K562 (cell line): ENCODE results near the gene PDLIM4. TPM values are rescaled to one million over a fixed set of nuclear protein-coding genes. Genes with fewer than 3 reads are reported as not detected.
A peak's percentile ranks its signal among the peaks of the same experiment; 100 is the strongest.

ENCODE experiments used
- BRD9 ChIP-seq: fragments of 450-650 bp; IDR thresholded peaks from 2 replicates; pipeline ENCODE4 v1.6.1; 2018; ENCODE audit warnings: low read depth; ENCODE audit not compliant: partially characterized antibody
- CHD1 ChIP-seq: fragments of 200-600 bp; sonication (generic); IDR thresholded peaks from one replicate; pipeline ENCODE4 v1.6.1; 2012; ENCODE audit warnings: mild to moderate bottlenecking, moderate library complexity, low read length, inconsistent platforms
- EGR1 ChIP-seq: fragments of 450-650 bp; conservative IDR thresholded peaks from 2 replicates; pipeline ENCODE4 v1.6.1; 2017; ENCODE audit warnings: mild to moderate bottlenecking
- ELF1 ChIP-seq: fragments of 200-800 bp; sonication (Bioruptor generic); IDR thresholded peaks from 2 replicates; pipeline ENCODE4 v1.6.1; 2016; ENCODE audit warnings: missing genetic modification characterization, missing compliant biosample characterization
- EP300 ChIP-seq: IDR thresholded peaks from 2 replicates; pipeline ENCODE4 v1.6.1; 2012; ENCODE audit warnings: low read length, improper control_type of control experiment
- HOMEZ ChIP-seq: fragments of 250-450 bp; sonication (Bioruptor Pico); IDR thresholded peaks from 2 replicates; pipeline ENCODE4 v1.4.0; 2020; ENCODE audit warnings: mild to moderate bottlenecking, moderate library complexity
- MBD2 ChIP-seq: sonication (generic); IDR thresholded peaks from 2 replicates; pipeline ENCODE4 v1.6.1; 2016; ENCODE audit warnings: low read depth, borderline replicate concordance
- MEF2A ChIP-seq: IDR thresholded peaks from 2 replicates; pipeline ENCODE4 v1.6.1; 2011; ENCODE audit warnings: low read depth, mild to moderate bottlenecking, low read length, moderate library complexity; ENCODE audit not compliant: control insufficient read depth
- NEUROD1 ChIP-seq: fragments of 150-350 bp; IDR thresholded peaks from 2 replicates; pipeline ENCODE4 v1.6.1; 2014; ENCODE audit warnings: borderline replicate concordance, low read length, low read depth; ENCODE audit not compliant: partially characterized antibody
- PHF8 ChIP-seq: fragments of 200-600 bp; sonication (generic); IDR thresholded peaks from 2 replicates; pipeline ENCODE4 v1.6.1; 2012; ENCODE audit warnings: mixed run types, mild to moderate bottlenecking, inconsistent platforms, low read length, moderate library complexity, borderline replicate concordance
- RBM15 ChIP-seq: fragments of 200-400 bp; formaldehyde crosslinking; IDR thresholded peaks from 2 replicates; pipeline ENCODE4 v1.6.1; 2018; ENCODE audit warnings: mild to moderate bottlenecking, low read length, moderate library complexity; ENCODE audit not compliant: insufficient read depth
- RHOXF2B ChIP-seq: fragments of 250-450 bp; sonication (Bioruptor Pico); conservative IDR thresholded peaks from 2 replicates; pipeline ENCODE4 v1.5.1; 2021
- THAP7 ChIP-seq: fragments of 250-450 bp; sonication (Bioruptor Pico); IDR thresholded peaks from 2 replicates; pipeline ENCODE4 v1.5.0; 2021
- ZNF165 ChIP-seq: fragments of 250-450 bp; sonication (Bioruptor Pico); IDR thresholded peaks from 2 replicates; pipeline ENCODE4 v1.4.0; 2020; ENCODE audit warnings: borderline replicate concordance
- ZNF586 ChIP-seq: fragments of 450-650 bp; formaldehyde crosslinking; conservative IDR thresholded peaks from 2 replicates; pipeline ENCODE4 v1.4.0; 2020; ENCODE audit warnings: mild to moderate bottlenecking, moderate library complexity
- polyA plus RNA-seq, 8 experiments: library from polyadenylated mRNA; depleted of rRNA in 4 of 8; stranded (reverse) in 5 of 8; unstranded in 3 of 8; fragments of >200 nt; fragmentation: Nextera tagmentation in 2 of 8; fragmentation: Illumina TruSeq in 1 of 8; extraction: Ambion mirVana in 2 of 8; extraction: Trizol in 1 of 8; gene quantifications; 2 replicates each; pipeline versions ENCODE4 v1.2.1 to v1.2.3, GENCODE V29; 2011 to 2014; ENCODE audit warnings: inconsistent platforms in 1 of 8, missing spikeins in 1 of 8
- total RNA-seq, 7 experiments: library from RNA; depleted of rRNA in 6 of 7; stranded (reverse); fragments of >200 nt in 6 of 7; fragmentation: Illumina TruSeq in 2 of 7; extraction: Trizol in 2 of 7; gene quantifications; 2 replicates each; pipeline versions ENCODE4 v1.2.1 to v1.2.3, GENCODE V29; 2011 to 2021; ENCODE audit warnings: low replicate concordance in 1 of 7
- TF ChIP-seq, protein P1 (sequence below), 2 experiments: fragments of 450-650 bp; IDR thresholded peaks; 2 replicates each; pipeline ENCODE4 v1.6.1; 2018; ENCODE audit warnings: mild to moderate bottlenecking in 2 of 2, low read depth in 1 of 2; ENCODE audit not compliant: partially characterized antibody in 2 of 2
- TF ChIP-seq, protein P2 (sequence below), 3 experiments: fragments of 200-800 bp in 1 of 3; sonication (Bioruptor generic) in 1 of 3; sonication (generic) in 1 of 3; formaldehyde crosslinking in 1 of 3; IDR thresholded peaks; 2 replicates each; pipeline versions ENCODE4 v1.6.1 to v1.8.0; 2016 to 2022; ENCODE audit warnings: mild to moderate bottlenecking in 2 of 3, missing compliant biosample characterization in 2 of 3, missing genetic modification characterization in 2 of 3, missing genetic modification reagents in 1 of 3
- TF ChIP-seq, protein P3 (sequence below): fragments of 450-650 bp; formaldehyde crosslinking; IDR thresholded peaks from 2 replicates; pipeline ENCODE4 v1.4.0; 2022; ENCODE audit warnings: missing genetic modification characterization

PDLIM4 gene
- total and polyA plus RNA-seq, 9 of the 15 experiments (the other 6 are each of a cell fraction or from before 2014, with no cell fraction given) = 0.28 to 32.8 (median 13.1) TPM

DNA sequence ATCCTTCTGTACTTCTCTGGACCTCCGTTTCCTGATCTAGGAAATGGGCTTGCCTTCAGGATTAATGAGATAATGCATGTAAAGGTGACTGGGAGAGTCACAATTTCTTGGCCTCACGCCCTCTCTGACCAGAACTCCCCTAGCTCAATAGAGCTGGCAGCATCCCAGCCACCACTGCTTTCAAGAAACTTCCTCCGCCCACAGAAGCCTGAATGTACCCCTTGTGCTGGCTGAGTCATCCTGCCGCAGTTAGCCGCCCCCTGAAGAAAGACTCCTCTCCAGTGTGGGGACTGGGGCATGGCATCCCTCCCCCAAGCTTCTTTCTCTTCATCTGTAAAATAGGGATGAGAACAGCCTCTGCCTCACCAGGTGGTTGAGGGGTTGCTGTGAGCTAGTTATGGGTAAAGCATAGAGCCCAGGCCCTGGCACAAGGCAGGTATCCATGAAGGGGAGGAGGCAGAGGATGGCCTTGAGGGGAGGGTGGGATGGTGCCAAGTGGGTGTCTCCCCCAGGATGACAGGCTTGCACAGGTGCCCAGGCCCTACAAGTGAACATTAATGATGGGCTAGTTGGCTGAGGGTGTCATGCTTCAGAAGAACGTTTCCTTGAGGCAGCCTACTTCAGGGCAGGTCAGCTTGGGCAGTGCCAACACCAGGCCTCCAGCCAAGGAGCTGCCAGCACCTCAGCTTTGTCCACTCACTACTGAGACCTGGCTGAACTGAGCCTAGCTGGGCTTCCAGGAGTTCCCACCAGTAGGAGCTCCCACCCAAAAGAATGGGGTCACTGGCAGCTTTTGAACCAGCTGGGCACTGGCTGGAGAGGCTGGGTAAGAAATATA, 3.4 kb downstream of the PDLIM4 start (continued):
- TF ChIP-seq RBM15 (no peak), NEUROD1 (no peak), ELF1 (tag) (no peak), MBD2 (no peak), HOMEZ (CRISPR knock-in tag) (no peak), THAP7 (CRISPR knock-in tag) (no peak), CHD1 (no peak), EGR1 (peak; percentile 92), RHOXF2B (no peak), PHF8 (no peak), BRD9 (no peak), ZNF586 (CRISPR knock-in tag) (no peak), MEF2A (no peak), EP300 (peak; percentile 33; the same call in 1 of the 2 replicates), ZNF165 (CRISPR knock-in tag) (no peak)
- TF ChIP-seq, protein P1, sequence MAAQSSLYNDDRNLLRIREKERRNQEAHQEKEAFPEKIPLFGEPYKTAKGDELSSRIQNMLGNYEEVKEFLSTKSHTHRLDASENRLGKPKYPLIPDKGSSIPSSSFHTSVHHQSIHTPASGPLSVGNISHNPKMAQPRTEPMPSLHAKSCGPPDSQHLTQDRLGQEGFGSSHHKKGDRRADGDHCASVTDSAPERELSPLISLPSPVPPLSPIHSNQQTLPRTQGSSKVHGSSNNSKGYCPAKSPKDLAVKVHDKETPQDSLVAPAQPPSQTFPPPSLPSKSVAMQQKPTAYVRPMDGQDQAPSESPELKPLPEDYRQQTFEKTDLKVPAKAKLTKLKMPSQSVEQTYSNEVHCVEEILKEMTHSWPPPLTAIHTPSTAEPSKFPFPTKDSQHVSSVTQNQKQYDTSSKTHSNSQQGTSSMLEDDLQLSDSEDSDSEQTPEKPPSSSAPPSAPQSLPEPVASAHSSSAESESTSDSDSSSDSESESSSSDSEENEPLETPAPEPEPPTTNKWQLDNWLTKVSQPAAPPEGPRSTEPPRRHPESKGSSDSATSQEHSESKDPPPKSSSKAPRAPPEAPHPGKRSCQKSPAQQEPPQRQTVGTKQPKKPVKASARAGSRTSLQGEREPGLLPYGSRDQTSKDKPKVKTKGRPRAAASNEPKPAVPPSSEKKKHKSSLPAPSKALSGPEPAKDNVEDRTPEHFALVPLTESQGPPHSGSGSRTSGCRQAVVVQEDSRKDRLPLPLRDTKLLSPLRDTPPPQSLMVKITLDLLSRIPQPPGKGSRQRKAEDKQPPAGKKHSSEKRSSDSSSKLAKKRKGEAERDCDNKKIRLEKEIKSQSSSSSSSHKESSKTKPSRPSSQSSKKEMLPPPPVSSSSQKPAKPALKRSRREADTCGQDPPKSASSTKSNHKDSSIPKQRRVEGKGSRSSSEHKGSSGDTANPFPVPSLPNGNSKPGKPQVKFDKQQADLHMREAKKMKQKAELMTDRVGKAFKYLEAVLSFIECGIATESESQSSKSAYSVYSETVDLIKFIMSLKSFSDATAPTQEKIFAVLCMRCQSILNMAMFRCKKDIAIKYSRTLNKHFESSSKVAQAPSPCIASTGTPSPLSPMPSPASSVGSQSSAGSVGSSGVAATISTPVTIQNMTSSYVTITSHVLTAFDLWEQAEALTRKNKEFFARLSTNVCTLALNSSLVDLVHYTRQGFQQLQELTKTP (IDR thresholded peaks at IDR 0.05; ENCODE audit: low read depth in 1 of 2, partially characterized antibody in 2 of 2) = no peak
- TF ChIP-seq, protein P2, sequence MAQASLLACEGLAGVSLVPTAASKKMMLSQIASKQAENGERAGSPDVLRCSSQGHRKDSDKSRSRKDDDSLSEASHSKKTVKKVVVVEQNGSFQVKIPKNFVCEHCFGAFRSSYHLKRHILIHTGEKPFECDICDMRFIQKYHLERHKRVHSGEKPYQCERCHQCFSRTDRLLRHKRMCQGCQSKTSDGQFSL (CRISPR knock-in tag; IDR thresholded peaks at IDR 0.05) = no peak
- TF ChIP-seq, protein P2 (tag; IDR thresholded peaks at IDR 0.05) = no peak
- TF ChIP-seq, protein P3, sequence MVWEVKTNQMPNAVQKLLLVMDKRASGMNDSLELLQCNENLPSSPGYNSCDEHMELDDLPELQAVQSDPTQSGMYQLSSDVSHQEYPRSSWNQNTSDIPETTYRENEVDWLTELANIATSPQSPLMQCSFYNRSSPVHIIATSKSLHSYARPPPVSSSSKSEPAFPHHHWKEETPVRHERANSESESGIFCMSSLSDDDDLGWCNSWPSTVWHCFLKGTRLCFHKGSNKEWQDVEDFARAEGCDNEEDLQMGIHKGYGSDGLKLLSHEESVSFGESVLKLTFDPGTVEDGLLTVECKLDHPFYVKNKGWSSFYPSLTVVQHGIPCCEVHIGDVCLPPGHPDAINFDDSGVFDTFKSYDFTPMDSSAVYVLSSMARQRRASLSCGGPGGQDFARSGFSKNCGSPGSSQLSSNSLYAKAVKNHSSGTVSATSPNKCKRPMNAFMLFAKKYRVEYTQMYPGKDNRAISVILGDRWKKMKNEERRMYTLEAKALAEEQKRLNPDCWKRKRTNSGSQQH = no peak
